ENCODE data around the gene LGMN. TPM values are rescaled to one million over a fixed set of nuclear protein-coding genes. Genes with fewer than 3 reads are reported as not detected.

The LGMN gene
- total and polyA plus RNA-seq, 2 of the 8 experiments (the other 6 are each of a cell fraction or from before 2014, with no cell fraction given): 57.4 to 83.4 TPM

GRCh38 chr14:92718664-92719063 lies 29.8 kb downstream of the LGMN start:
- Histone ChIP-seq H4K5ac (ENCODE audit: insufficient read length, low read depth, low read length) (no peak overlapping the region), H3K79me2 (ENCODE audit: control insufficient read depth in 1 of 2, insufficient read depth in 2 of 2, low read length in 2 of 2) (no peaks in the 10 kb centered on the region), H4K20me1 (replicated peaks in 1 of 2; ENCODE audit: control insufficient read depth in 1 of 2, insufficient read depth in 2 of 2, low read length in 2 of 2) (peaks cover 0 to 2% of the 10 kb centered on the region in 2 experiments), H2BK5ac (ENCODE audit: low read depth, low read length) (no peak overlapping the region), H3K4me2 (ENCODE audit: insufficient read depth in 1 of 2, low read depth in 2 of 2, low read length in 2 of 2) (no peak overlapping the region), H2BK15ac (ENCODE audit: low read length) (no peak overlapping the region), H3K56ac (replicated peaks; ENCODE audit: insufficient read length, low read depth, low read length) (no peak overlapping the region), H2AK5ac (ENCODE audit: low read depth, low read length) (no peak overlapping the region), H3K9ac (replicated peaks in 1 of 4; ENCODE audit: extremely low read depth in 1 of 4, low read depth in 3 of 4, low read length in 3 of 4) (no peak overlapping the region), H3K9me3 (ENCODE audit: insufficient read depth in 2 of 2, low read depth in 1 of 2, low read length in 1 of 2) (no peaks in the 10 kb centered on the region), H3K4ac (replicated peaks; ENCODE audit: insufficient read length, low read depth, low read length) (no peak overlapping the region), H4K8ac (ENCODE audit: extremely low read depth, insufficient read depth, low read length) (no peak overlapping the region), H2BK20ac (ENCODE audit: low read length) (no peak overlapping the region), H3K23ac (ENCODE audit: insufficient read length) (no peak overlapping the region), H3K27ac (ENCODE audit: low read depth, low read length) (no peak overlapping the region), H3K36me3 (ENCODE audit: control insufficient read depth in 2 of 4, insufficient read depth in 4 of 4, low read length in 3 of 4) (peaks cover 0 to 3% (median 0%) of the 10 kb centered on the region in 4 experiments; a peak in 2 of 8 replicates), H3K27me3 (replicated peaks in 1 of 4; ENCODE audit: control insufficient read depth in 3 of 4, extremely low read depth in 1 of 4, insufficient read depth in 3 of 4, low read length in 3 of 4) (no peaks in the 10 kb centered on the region; a peak in 1 of 7 replicates), H3K4me3 (ENCODE audit: extremely low read depth in 1 of 4, insufficient read depth in 2 of 4, low read depth in 3 of 4, low read length in 4 of 4) (no peak overlapping the region), H2BK12ac (ENCODE audit: low read depth, low read length) (no peak overlapping the region), H2AFZ (ENCODE audit: low read length) (no peak overlapping the region), H4K91ac (replicated peaks; ENCODE audit: insufficient read length, low read length) (no peak overlapping the region), H3K79me1 (ENCODE audit: low read depth, low read length) (no peaks in the 10 kb centered on the region), H2BK120ac (replicated peaks; ENCODE audit: low read depth, low read length) (no peak overlapping the region), H3K18ac (ENCODE audit: extremely low read depth, low read length) (no peak overlapping the region), H3K23me2 (ENCODE audit: low read depth, low read length) (no peaks in the 10 kb centered on the region), H3K4me1 (replicated peaks in 1 of 4; ENCODE audit: control insufficient read depth in 3 of 4, insufficient read depth in 4 of 4, low read length in 3 of 4) (no peaks in the 10 kb centered on the region), H3K14ac (ENCODE audit: insufficient read length) (no peak overlapping the region)
- CTCF ChIA-PET (ENCODE audit: partially characterized antibody): interaction anchor here (1.0 to 3.1 kb wide), 4 partner anchors 32 to 65 kb away, joined by 3 to 13 read pairs (median 4); no protein-coding TSS in a partner anchor
- FAIRE-seq (no peak), DNase-seq (ENCODE audit: low read depth in 1 of 2, low spot score in 2 of 2) (no peak)
- POLR2A ChIA-PET (ENCODE audit: partially characterized antibody): no interaction called here
- TF ChIP-seq HDAC6 (IDR thresholded peaks at IDR 0.05; ENCODE audit: low read depth, low read length): no peak
- no peak for TF ChIP-seq NRF1 (IDR thresholded peaks at IDR 0.05; ENCODE audit: low read depth, low read length)
- TF ChIP-seq SUZ12 (IDR thresholded peaks at IDR 0.05; ENCODE audit: low read length): no peak
- no peak for TF ChIP-seq EZH2 (IDR thresholded peaks at IDR 0.05; ENCODE audit: low read depth, low read length, severe bottlenecking)
- TF ChIP-seq POLR2A (IDR thresholded peaks at IDR 0.05; ENCODE audit: control extremely low read depth in 1 of 2, low read depth in 2 of 2, low read length in 2 of 2): no peak
- TF ChIP-seq RFX5 (IDR thresholded peaks at IDR 0.05; ENCODE audit: borderline replicate concordance, low read depth, low read length): no peak
- no peak for TF ChIP-seq RBBP5 (IDR thresholded peaks at IDR 0.05; ENCODE audit: borderline replicate concordance, low read depth, low read length)
- TF ChIP-seq TAF7 (optimal IDR thresholded peaks at IDR 0.05; ENCODE audit: borderline replicate concordance, low read depth, low read length): no peak
- TF ChIP-seq CHD1 (IDR thresholded peaks at IDR 0.05; ENCODE audit: low read depth, low read length): no peak
- no peak for TF ChIP-seq BCL11A (IDR thresholded peaks at IDR 0.05; ENCODE audit: low read depth in 2 of 2, low read length in 2 of 2)
- TF ChIP-seq, protein P1, sequence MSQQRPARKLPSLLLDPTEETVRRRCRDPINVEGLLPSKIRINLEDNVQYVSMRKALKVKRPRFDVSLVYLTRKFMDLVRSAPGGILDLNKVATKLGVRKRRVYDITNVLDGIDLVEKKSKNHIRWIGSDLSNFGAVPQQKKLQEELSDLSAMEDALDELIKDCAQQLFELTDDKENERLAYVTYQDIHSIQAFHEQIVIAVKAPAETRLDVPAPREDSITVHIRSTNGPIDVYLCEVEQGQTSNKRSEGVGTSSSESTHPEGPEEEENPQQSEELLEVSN (IDR thresholded peaks at IDR 0.05): no peak
- WGBS, 2 experiments (ENCODE audit: extremely low coverage in 1 of 2, insufficient coverage in 1 of 2, insufficient read length in 1 of 2, insufficient replicate concordance in 2 of 2, low coverage in 1 of 2, low lambda C conversion rate in 2 of 2, missing lambda C conversion rate in 1 of 2): 90% methylated on average over 8 of the region's 8 CpGs; no CpG with 5 or more reads in 1 of the 2 experiments

Measured in H1 (cell line).